B cell (primary cell): ENCODE results near the gene ANO9.

Experiments used
- EZH2 ChIP-seq: IDR thresholded peaks from 2 replicates; pipeline ENCODE4 v1.6.1; 2012; ENCODE audit warnings: borderline replicate concordance, low read depth, mild to moderate bottlenecking, moderate library complexity, low read length; ENCODE audit not compliant: insufficient read depth, poor library complexity, severe bottlenecking
- TF ChIP-seq, protein P1 (sequence below): fragments of 200-600 bp; IDR thresholded peaks from one replicate; pipeline ENCODE4 v1.8.0; 2022; ENCODE audit warnings: antibody characterized with exemption, mild to moderate bottlenecking

DNA sequence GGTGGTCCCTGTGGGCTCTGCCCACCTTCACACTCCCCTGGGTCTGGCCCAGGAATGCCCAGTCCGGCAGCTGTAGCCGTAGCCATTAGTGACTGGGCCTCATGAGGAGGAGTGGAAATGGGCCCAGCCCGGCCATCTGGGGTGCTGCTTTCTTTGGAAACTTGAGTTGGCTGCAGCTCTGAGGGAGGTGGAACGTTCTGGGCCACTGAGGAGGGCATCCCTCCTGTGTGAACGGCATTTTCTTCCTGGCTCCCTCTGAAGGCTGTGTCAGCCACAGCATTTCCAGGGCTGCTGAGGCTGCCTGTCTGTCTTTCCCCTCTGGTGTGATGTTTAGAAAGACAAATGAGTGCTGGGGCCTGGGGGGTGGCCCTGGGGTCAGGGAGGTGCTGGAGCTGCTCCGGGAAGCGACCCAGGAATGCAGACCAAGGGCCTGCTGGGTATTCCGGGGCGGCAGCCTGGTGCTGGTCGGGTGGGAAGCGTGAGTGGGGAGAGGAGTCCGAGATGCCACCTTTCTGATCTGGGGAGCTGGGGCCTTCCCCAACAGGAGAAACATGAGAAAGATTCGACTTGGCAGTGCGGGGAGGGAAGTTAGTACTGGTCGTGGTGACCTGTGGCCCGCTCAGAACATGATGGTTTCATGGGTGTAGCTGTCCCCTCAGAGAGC, 35.4 kb upstream of the ANO9 start:
- TF ChIP-seq, protein P1, sequence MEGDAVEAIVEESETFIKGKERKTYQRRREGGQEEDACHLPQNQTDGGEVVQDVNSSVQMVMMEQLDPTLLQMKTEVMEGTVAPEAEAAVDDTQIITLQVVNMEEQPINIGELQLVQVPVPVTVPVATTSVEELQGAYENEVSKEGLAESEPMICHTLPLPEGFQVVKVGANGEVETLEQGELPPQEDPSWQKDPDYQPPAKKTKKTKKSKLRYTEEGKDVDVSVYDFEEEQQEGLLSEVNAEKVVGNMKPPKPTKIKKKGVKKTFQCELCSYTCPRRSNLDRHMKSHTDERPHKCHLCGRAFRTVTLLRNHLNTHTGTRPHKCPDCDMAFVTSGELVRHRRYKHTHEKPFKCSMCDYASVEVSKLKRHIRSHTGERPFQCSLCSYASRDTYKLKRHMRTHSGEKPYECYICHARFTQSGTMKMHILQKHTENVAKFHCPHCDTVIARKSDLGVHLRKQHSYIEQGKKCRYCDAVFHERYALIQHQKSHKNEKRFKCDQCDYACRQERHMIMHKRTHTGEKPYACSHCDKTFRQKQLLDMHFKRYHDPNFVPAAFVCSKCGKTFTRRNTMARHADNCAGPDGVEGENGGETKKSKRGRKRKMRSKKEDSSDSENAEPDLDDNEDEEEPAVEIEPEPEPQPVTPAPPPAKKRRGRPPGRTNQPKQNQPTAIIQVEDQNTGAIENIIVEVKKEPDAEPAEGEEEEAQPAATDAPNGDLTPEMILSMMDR: no peak
- no peak for TF ChIP-seq EZH2
